Pancreas (tissue), 10 donors: Measurements from ENCODE around the gene PXYLP1. TPM values are rescaled to one million over a fixed set of nuclear protein-coding genes. Genes with fewer than 3 reads are reported as not detected.

Experiments used
- ATAC-seq, 4 donors: fragments of 200-7000 bp; cut with Tn5 transposase; one replicate each; pipeline versions ENCODE4 v1.8.0 to v1.9.1; 2020; ENCODE audit warnings: mild to moderate bottlenecking in 4 of 4, moderate library complexity in 4 of 4
- DNase-seq, 6 donors: peaks; one replicate each; pipeline ENCODE4 v3.0.0-alpha.2; 2020
- FAIRE-seq: peaks from 2 replicates; lab custom pipeline; 2012; peaks lifted over from hg19 to GRCh38; lab: Jason Lieb, UNC
- H3K27ac ChIP-seq, 4 donors: fragments of 200-600 bp; sonication (generic); 1 replicate in 3 of 4; 2 replicates in 1 of 4; pipeline versions ENCODE4 v1.5.0 to v1.8.0; 2020
- H3K27me3 ChIP-seq, 4 donors: fragments of 200-600 bp; one replicate each; pipeline ENCODE4 v1.8.0; 2021
- H3K36me3 ChIP-seq, 3 donors: fragments of 200-600 bp; sonication (generic) in 1 of 3; one replicate each; pipeline versions ENCODE4 v1.5.0 to v1.8.0; 2020 to 2021
- H3K4me1 ChIP-seq, 3 donors: fragments of 200-600 bp; one replicate each; pipeline ENCODE4 v1.8.0; 2021
- H3K4me3 ChIP-seq, 4 donors: fragments of 200-600 bp; sonication (generic) in 2 of 4; one replicate each; pipeline versions ENCODE4 v1.5.0 to v1.8.0; 2020 to 2021
- H3K9me3 ChIP-seq, 4 donors: fragments of 200-600 bp; one replicate each; pipeline ENCODE4 v1.8.0; 2021
- CTCF ChIP-seq, 4 donors: fragments of 200-600 bp; sonication (generic) in 3 of 4; IDR thresholded peaks; one replicate each; pipeline versions ENCODE4 v1.5.0 to v1.8.0; 2021; ENCODE audit warnings: antibody characterized with exemption in 4 of 4
- WGBS, 2 donors: extraction: QIAGEN DNeasy Blood & Tissue Kit; methylation state at CpG; one replicate each; pipeline ENCODE4 v1.1.7; 2013; 5-methylcytosine and 5-hydroxymethylcytosine counted together
- intact Hi-C, 3 donors: fragments of 100-400 bp; cut with DNase I; formaldehyde crosslinking; loops; one replicate each; pipeline versions ENCODE4 v1.11.1 to v1.14.2; 2022
- polyA plus RNA-seq, 2 donors: library from polyadenylated mRNA; stranded (reverse); fragments of 200-250 nt; gene quantifications; one replicate each; pipeline ENCODE4 v1.2.3, GENCODE V29; 2013
- total RNA-seq, 6 donors: library from RNA; stranded (reverse); fragmentation: NEBNext Ultra II Directional in 4 of 6; extraction: Animal tissue kit (Norgen Biotek cat#: 25700) in 4 of 6; gene quantifications; one replicate each; pipeline versions ENCODE4 v1.2.1 to v1.2.4, GENCODE V29; 2021 to 2023
- donor health status: healthy with polysubstance abuse.
- donor health status: DM: no; HTN: no; CAD: no; lungs with moderate emphysema.
- donor health status: DM: no; HTN: no; CAD: no.
- donor health status: control.
- donor health status: control.
- donor health status: Bipolar disorder and iron deficiency.
- donor health status: DM: yes; HTN: yes; CAD: no.
- donor health status: DM: no; HTN: no; CAD: no.
- donor health status: DM: no; HTN: no; CAD: no.
- donor health status: DM: yes; HTN: yes; CAD: no.

Gene PXYLP1
- total and polyA plus RNA-seq, 8 donors, result 6.0 to 11.6 (median 7.7) TPM

GRCh38 chr3:141261472-141262307, 30.1 kb downstream of the PXYLP1 start:
- FAIRE-seq (no peak), ATAC-seq (no peak), DNase-seq (no peak)
- Histone ChIP-seq H3K27me3 (no peaks in the 10 kb centered on the region), H3K4me1 (no peaks in the 10 kb centered on the region), H3K9me3 (no peaks in the 10 kb centered on the region), H3K4me3 (no peak overlapping the region), H3K27ac (no peak overlapping the region), H3K36me3 (no peaks in the 10 kb centered on the region)
- no peak for TF ChIP-seq CTCF (IDR thresholded peaks at IDR 0.05)
- intact Hi-C loops, result no loop called here
- 87 to 90% methylated on average over 8 of the region's 8 CpGs for WGBS, 2 donors

GRCh38 chr3:141262308-141262705, 30.7 kb downstream of the PXYLP1 start:
- 83 to 85% methylated on average over 4 of the region's 4 CpGs for WGBS, 2 donors
- FAIRE-seq (no peak), ATAC-seq (no peak), DNase-seq (no peak)
- H3K4me3 ChIP-seq, result no peak overlapping the region
- H3K9me3 ChIP-seq, result no peaks in the 10 kb centered on the region
- no peaks in the 10 kb centered on the region for H3K4me1 ChIP-seq
- H3K27me3 ChIP-seq, result no peaks in the 10 kb centered on the region
- no peak for TF ChIP-seq CTCF (IDR thresholded peaks at IDR 0.05)
- no peaks in the 10 kb centered on the region for H3K36me3 ChIP-seq
- no peak overlapping the region for H3K27ac ChIP-seq
- intact Hi-C loops, result no loop called here

GRCh38 chr3:141266186-141266585, 34.6 kb downstream of the PXYLP1 start:
- FAIRE-seq (no peak), DNase-seq (no peak)

GRCh38 chr3:141266797-141267555, 35.4 kb downstream of the PXYLP1 start:
- Histone ChIP-seq H3K4me3 (peak overlapping the region in 1 of 4 donors; percentile 0), H3K4me1 (peaks cover 0 to 3% (median 0%) of the 10 kb centered on the region in 3 donors), H3K9me3 (no peaks in the 10 kb centered on the region), H3K27me3 (no peaks in the 10 kb centered on the region), H3K36me3 (no peaks in the 10 kb centered on the region), H3K27ac (no peak overlapping the region)
- no peak for DNase-seq
- no peak for FAIRE-seq
- 82 to 85% methylated on average over 13 of the region's 13 CpGs for WGBS, 2 donors
- no peak for TF ChIP-seq CTCF (IDR thresholded peaks at IDR 0.05)
- no peak for ATAC-seq
- intact Hi-C loops, result no loop called here

More at GRCh38 chr3:141266186-141266585, 34.6 kb downstream of the PXYLP1 start:
- Histone ChIP-seq H3K4me3 (no peak overlapping the region), H3K27me3 (no peaks in the 10 kb centered on the region), H3K9me3 (no peaks in the 10 kb centered on the region), H3K27ac (no peak overlapping the region), H3K36me3 (no peaks in the 10 kb centered on the region), H3K4me1 (peaks cover 0 to 3% (median 0%) of the 10 kb centered on the region in 3 donors)
- intact Hi-C loops, result no loop called here
- ATAC-seq, result no peak
- TF ChIP-seq CTCF (IDR thresholded peaks at IDR 0.05), result no peak
- 97 to 98% methylated on average over 9 of the region's 9 CpGs for WGBS, 2 donors
